Mucosa of descending colon (tissue), 3 donors: Measurements from ENCODE around the gene OR5J2. TPM values are rescaled to one million over a fixed set of nuclear protein-coding genes. Genes with fewer than 3 reads are reported as not detected.
"Not testable (repeated sequence)": the region's sequence is repeated elsewhere in the genome, so short reads cannot be mapped to it uniquely, and the experiment has no call there.

ENCODE experiments used
- ATAC-seq: fragments of 200-7000 bp; cut with Tn5 transposase; one replicate; pipeline ENCODE4 v1.9.1; 2020; ENCODE audit warnings: mild to moderate bottlenecking, moderate library complexity
- DNase-seq, 3 donors: peaks; one replicate each; pipeline ENCODE4 v3.0.0-alpha.2; 2020
- H3K36me3 ChIP-seq: fragments of 200-600 bp; one replicate; pipeline ENCODE4 v1.8.0; 2021; ENCODE audit warnings: low read depth, mild to moderate bottlenecking
- H3K4me1 ChIP-seq: fragments of 200-600 bp; one replicate; pipeline ENCODE4 v1.8.0; 2021; ENCODE audit warnings: low read depth, mild to moderate bottlenecking
- H3K4me3 ChIP-seq: fragments of 200-600 bp; one replicate; pipeline ENCODE4 v1.8.0; 2021; ENCODE audit warnings: mild to moderate bottlenecking
- H3K9me3 ChIP-seq: fragments of 200-600 bp; one replicate; pipeline ENCODE4 v1.8.0; 2021; ENCODE audit warnings: mild to moderate bottlenecking
- intact Hi-C, 2 donors: fragments of 100-400 bp; cut with DNase I in 1 of 2; cut with micrococcal nuclease in 1 of 2; formaldehyde crosslinking; loops; one replicate each; pipeline versions ENCODE4 v1.11.0 to v1.11.1; 2022; cut with DNase I, micrococcal nuclease
- total RNA-seq, 3 donors: library from RNA; stranded (reverse); fragmentation: NEBNext Ultra II Directional in 2 of 3; extraction: Animal tissue kit (Norgen Biotek cat#: 25700) in 2 of 3; gene quantifications; one replicate each; pipeline versions ENCODE4 v1.2.1 to v1.2.4, GENCODE V29; 2021 to 2023
- TF ChIP-seq, protein P1 (sequence below): fragments of 200-600 bp; IDR thresholded peaks from one replicate; pipeline ENCODE4 v1.8.0; 2022; ENCODE audit warnings: antibody characterized with exemption, mild to moderate bottlenecking
- donor health status: DM: no; HTN: no; CAD: no; lungs with moderate emphysema.
- donor health status: DM: no; HTN: no; CAD: no.
- donor health status: DM: no; HTN: yes; CAD: no.

OR5J2 gene
- total RNA-seq, 3 donors from 2014 or later = not detected

DNA sequence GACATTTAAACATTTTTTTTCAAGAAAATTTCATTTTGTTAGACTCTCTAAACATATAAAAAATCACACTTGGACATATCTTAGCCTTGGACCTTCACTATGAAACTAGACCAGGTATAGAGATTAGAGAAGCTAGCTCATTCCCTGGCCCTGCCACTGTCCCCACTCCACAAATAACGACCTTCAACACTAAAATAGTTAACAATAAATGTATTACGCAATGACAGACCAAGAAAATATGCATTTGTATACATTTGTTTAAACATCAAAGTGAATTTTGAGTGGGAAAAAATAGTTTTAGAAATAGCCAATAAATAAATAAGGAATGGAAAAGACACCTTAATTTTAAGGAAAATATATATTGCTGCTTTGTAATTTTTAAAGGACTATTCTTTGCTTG lies 20.9 kb downstream of the OR5J2 start:
- TF ChIP-seq, protein P1, sequence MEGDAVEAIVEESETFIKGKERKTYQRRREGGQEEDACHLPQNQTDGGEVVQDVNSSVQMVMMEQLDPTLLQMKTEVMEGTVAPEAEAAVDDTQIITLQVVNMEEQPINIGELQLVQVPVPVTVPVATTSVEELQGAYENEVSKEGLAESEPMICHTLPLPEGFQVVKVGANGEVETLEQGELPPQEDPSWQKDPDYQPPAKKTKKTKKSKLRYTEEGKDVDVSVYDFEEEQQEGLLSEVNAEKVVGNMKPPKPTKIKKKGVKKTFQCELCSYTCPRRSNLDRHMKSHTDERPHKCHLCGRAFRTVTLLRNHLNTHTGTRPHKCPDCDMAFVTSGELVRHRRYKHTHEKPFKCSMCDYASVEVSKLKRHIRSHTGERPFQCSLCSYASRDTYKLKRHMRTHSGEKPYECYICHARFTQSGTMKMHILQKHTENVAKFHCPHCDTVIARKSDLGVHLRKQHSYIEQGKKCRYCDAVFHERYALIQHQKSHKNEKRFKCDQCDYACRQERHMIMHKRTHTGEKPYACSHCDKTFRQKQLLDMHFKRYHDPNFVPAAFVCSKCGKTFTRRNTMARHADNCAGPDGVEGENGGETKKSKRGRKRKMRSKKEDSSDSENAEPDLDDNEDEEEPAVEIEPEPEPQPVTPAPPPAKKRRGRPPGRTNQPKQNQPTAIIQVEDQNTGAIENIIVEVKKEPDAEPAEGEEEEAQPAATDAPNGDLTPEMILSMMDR = no peak
- intact Hi-C loops = no loop called here
- H3K4me1 ChIP-seq = no peaks in the 10 kb centered on the region
- H3K36me3 ChIP-seq = no peaks in the 10 kb centered on the region
- ATAC-seq = no peak
- H3K9me3 ChIP-seq = no peaks in the 10 kb centered on the region
- no peak overlapping the region for H3K4me3 ChIP-seq
- no peak for DNase-seq

DNA sequence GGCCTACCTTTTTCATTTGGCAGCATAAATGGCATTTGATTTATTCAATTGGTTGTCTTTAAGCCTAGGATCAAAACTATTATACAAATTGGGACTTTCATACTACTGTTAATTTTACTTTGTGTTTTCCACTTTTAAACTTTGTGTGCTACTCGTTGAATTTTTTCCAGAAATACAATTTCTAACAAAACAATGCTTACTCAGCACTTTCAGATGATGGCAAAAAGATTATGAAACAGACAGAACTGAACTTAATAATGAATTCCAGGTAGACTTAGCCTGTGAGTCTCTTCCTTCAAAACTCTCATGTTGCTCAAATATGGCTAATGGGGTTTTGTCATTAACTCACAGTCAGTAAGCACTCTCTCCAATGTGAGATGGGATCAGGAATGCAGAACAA lies 31.4 kb downstream of the OR5J2 start:
- H3K4me1 ChIP-seq = no peaks in the 10 kb centered on the region
- TF ChIP-seq, protein P1 = no peak
- H3K9me3 ChIP-seq = no peaks in the 10 kb centered on the region
- no peaks in the 10 kb centered on the region for H3K36me3 ChIP-seq
- ATAC-seq (no peak), DNase-seq (no peak)
- H3K4me3 ChIP-seq = no peak overlapping the region
- intact Hi-C loops = no loop called here

DNA sequence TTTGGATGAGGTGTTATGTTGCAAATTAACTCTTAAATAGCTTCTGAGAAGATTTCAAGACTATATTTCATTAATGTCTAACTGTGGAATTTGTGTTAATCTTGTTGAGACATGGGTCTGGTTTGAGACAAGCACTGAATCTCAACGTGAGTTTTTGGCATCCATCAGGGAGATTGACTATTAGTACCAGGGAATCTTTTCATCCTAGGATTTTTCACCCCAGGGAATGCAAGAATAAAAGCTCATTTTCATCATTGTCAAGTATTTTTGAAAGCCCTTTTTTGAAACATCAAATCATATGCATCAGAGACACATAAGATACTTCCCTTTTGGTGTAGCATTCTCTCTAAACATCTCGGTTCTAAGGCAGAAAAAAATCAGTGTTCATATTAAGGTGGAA lies 38.1 kb downstream of the OR5J2 start:
- DNase-seq (no peak), ATAC-seq (no peak)
- TF ChIP-seq, protein P1 = no peak
- Histone ChIP-seq H3K9me3 (peaks cover 8% of the 10 kb centered on the region), H3K4me1 (no peaks in the 10 kb centered on the region), H3K36me3 (no peaks in the 10 kb centered on the region), H3K4me3 (no peak overlapping the region)
- intact Hi-C loops = no loop called here

- H3K36me3 ChIP-seq, ATAC-seq, intact Hi-C loops, H3K4me3 ChIP-seq, H3K9me3 ChIP-seq, H3K4me1 ChIP-seq, DNase-seq: not testable (repeated sequence)
Measured at GRCh38 chr11:56219735-56220134, 43.3 kb downstream of the OR5J2 start.

Other genes starting within 250 kb of the OR5J2 start
- not detected for gene OR5I1, start 240.2 kb upstream of the OR5J2 start, total RNA-seq
- gene OR10AG1, start 206.7 kb upstream of the OR5J2 start, total RNA-seq = not detected
- not detected for gene OR5F1, start 182.0 kb upstream of the OR5J2 start, total RNA-seq
- gene OR5AS1, start 149.0 kb upstream of the OR5J2 start, total RNA-seq = not detected
- not detected for gene OR8I2, start 83.3 kb upstream of the OR5J2 start, total RNA-seq
- gene OR8H2, start 72.9 kb upstream of the OR5J2 start, total RNA-seq = not detected
- not detected for gene OR8H3, start 54.2 kb upstream of the OR5J2 start, total RNA-seq
- gene OR8J3, start 36.4 kb upstream of the OR5J2 start, total RNA-seq = not detected
- gene OR8K5, start 16.3 kb upstream of the OR5J2 start, total RNA-seq = not detected
- not detected for gene OR5T2, start 57.6 kb downstream of the OR5J2 start, total RNA-seq
- gene OR5T3, start 75.6 kb downstream of the OR5J2 start, total RNA-seq = not detected
- not detected for gene OR5T1, start 97.5 kb downstream of the OR5J2 start, total RNA-seq
- gene OR8H1, start 115.6 kb downstream of the OR5J2 start, total RNA-seq = not detected
- not detected for gene OR8K3, start 138.5 kb downstream of the OR5J2 start, total RNA-seq
- not detected for gene OR8K1, start 169.4 kb downstream of the OR5J2 start, total RNA-seq
- not detected for gene OR8J1, start 177.7 kb downstream of the OR5J2 start, total RNA-seq
- gene OR8U1, start 199.0 kb downstream of the OR5J2 start, total RNA-seq = not detected
- gene OR5AL1, start 236.1 kb downstream of the OR5J2 start, total RNA-seq = not detected